Smooth muscle cell (in vitro differentiated cells): Measurements from ENCODE around the gene CUX1. TPM values are rescaled to one million over a fixed set of nuclear protein-coding genes. Genes with fewer than 3 reads are reported as not detected.

ENCODE experiments used
- DNase-seq: peaks from one replicate; lab custom pipeline; 2025; ENCODE audit not compliant: unreplicated experiment; lab: John Stamatoyannopoulos, UW
- H2AFZ ChIP-seq: fragments of 200-600 bp; sonication (generic); 2 replicates; pipeline ENCODE4 v1.6.0; 2016; ENCODE audit warnings: antibody characterized with exemption, low read depth, mild to moderate bottlenecking
- H3F3A ChIP-seq: fragments of 200-600 bp; sonication (generic); 2 replicates; pipeline ENCODE4 v1.6.0; 2017; ENCODE audit warnings: antibody characterized with exemption, low read depth
- H3K27ac ChIP-seq: fragments of 200-600 bp; sonication (generic); 2 replicates; pipeline ENCODE4 v1.5.1; 2016; ENCODE audit warnings: low read depth, mild to moderate bottlenecking
- H3K27me3 ChIP-seq: fragments of 200-600 bp; sonication (generic); 2 replicates; pipeline ENCODE4 v1.6.1; 2016; ENCODE audit warnings: low read depth, mild to moderate bottlenecking
- H3K36me3 ChIP-seq: fragments of 200-600 bp; sonication (generic); 2 replicates; pipeline ENCODE4 v1.5.1; 2016; ENCODE audit warnings: low read depth
- H3K4me1 ChIP-seq: fragments of 200-600 bp; sonication (generic); 2 replicates; pipeline ENCODE4 v1.5.1; 2016; ENCODE audit warnings: low read depth
- H3K4me2 ChIP-seq: fragments of 200-600 bp; sonication (generic); 2 replicates; pipeline ENCODE4 v1.6.0; 2016; ENCODE audit warnings: mild to moderate bottlenecking
- H3K4me3 ChIP-seq: fragments of 200-600 bp; sonication (generic); 2 replicates; pipeline ENCODE4 v1.5.1; 2016; ENCODE audit warnings: mild to moderate bottlenecking
- H3K79me2 ChIP-seq: fragments of 200-600 bp; sonication (generic); 2 replicates; pipeline ENCODE4 v1.6.0; 2016; ENCODE audit warnings: low read depth, mild to moderate bottlenecking
- H3K9ac ChIP-seq: fragments of 200-600 bp; sonication (generic); 2 replicates; pipeline ENCODE4 v1.6.0; 2016; ENCODE audit warnings: low read depth
- H3K9me3 ChIP-seq: fragments of 200-600 bp; sonication (generic); replicated peaks from 2 replicates; pipeline ENCODE4 v1.5.1; 2016; ENCODE audit warnings: low read depth
- H4K20me1 ChIP-seq: fragments of 200-600 bp; sonication (generic); 2 replicates; pipeline ENCODE4 v1.6.0; 2016; ENCODE audit warnings: low read depth
- CTCF ChIP-seq: fragments of 200-600 bp; sonication (generic); IDR thresholded peaks from 2 replicates; pipeline ENCODE4 v1.5.1; 2017; ENCODE audit warnings: borderline replicate concordance, mild to moderate bottlenecking, antibody characterized with exemption; ENCODE audit not compliant: insufficient read depth, poor library complexity, severe bottlenecking
- WGBS: methylation state at CpG from one replicate; pipeline ENCODE4 v1.1.7; 2016; ENCODE audit warnings: low lambda C conversion rate; 5-methylcytosine and 5-hydroxymethylcytosine counted together
- polyA plus RNA-seq: library from polyadenylated mRNA; unstranded; fragments of >200 nt; fragmentation: Nextera tagmentation; extraction: Ambion mirVana; gene quantifications from 2 replicates; pipeline ENCODE4 v1.2.1, GENCODE V29; 2016
- total RNA-seq: library from RNA; depleted of rRNA; stranded (reverse); fragments of >200 nt; gene quantifications from 2 replicates; pipeline ENCODE4 v1.2.3, GENCODE V29; 2014

The CUX1 gene
- total and polyA plus RNA-seq, 2 experiments from 2014 or later, result 56.3 to 78.4 TPM

- WGBS, result 72% methylated on average over 3 of the region's 3 CpGs
- Histone ChIP-seq H4K20me1 (no peaks in the 10 kb centered on the region), H3K27me3 (no peaks in the 10 kb centered on the region), H3K4me1 (peaks cover 4% of the 10 kb centered on the region), H3K9me3 (no peaks in the 10 kb centered on the region), H3K9ac (no peak overlapping the region), H3K79me2 (no peaks in the 10 kb centered on the region), H3K27ac (no peak overlapping the region), H3K36me3 (no peaks in the 10 kb centered on the region), H2AFZ (no peak overlapping the region), H3K4me2 (no peak overlapping the region), H3F3A (peaks cover 4% of the 10 kb centered on the region), H3K4me3 (no peak overlapping the region)
- no peak for DNase-seq
- no peak for TF ChIP-seq CTCF
Observed at GRCh38 chr7:101780281-101780680, 37.1 kb upstream of the CUX1 start.

- Histone ChIP-seq H3K9ac (no peak overlapping the region), H3K79me2 (no peaks in the 10 kb centered on the region), H3F3A (peaks cover 4% of the 10 kb centered on the region), H3K4me3 (no peak overlapping the region), H3K9me3 (no peaks in the 10 kb centered on the region), H3K27me3 (no peaks in the 10 kb centered on the region), H3K27ac (no peak overlapping the region), H3K4me1 (peaks cover 4% of the 10 kb centered on the region), H2AFZ (no peak overlapping the region), H3K4me2 (no peak overlapping the region), H3K36me3 (no peaks in the 10 kb centered on the region), H4K20me1 (no peaks in the 10 kb centered on the region)
- TF ChIP-seq CTCF, result no peak
- no peak for DNase-seq
- WGBS, result 91% methylated on average over 8 of the region's 8 CpGs
Observed at GRCh38 chr7:101781439-101781838, 36.0 kb upstream of the CUX1 start.

GRCh38 chr7:101782476-101782875 lies 35.0 kb upstream of the CUX1 start:
- no peaks in the 10 kb centered on the region for H3K36me3 ChIP-seq
- H3K4me1 ChIP-seq, result peaks cover 4% of the 10 kb centered on the region
- no peaks in the 10 kb centered on the region for H4K20me1 ChIP-seq
- DNase-seq, result no peak
- no peak overlapping the region for H3K9ac ChIP-seq
- no peak for TF ChIP-seq CTCF
- H3F3A ChIP-seq, result peaks cover 4% of the 10 kb centered on the region
- H2AFZ ChIP-seq, result no peak overlapping the region
- no peaks in the 10 kb centered on the region for H3K9me3 ChIP-seq
- no peak overlapping the region for H3K4me3 ChIP-seq
- H3K4me2 ChIP-seq, result no peak overlapping the region
- H3K79me2 ChIP-seq, result no peaks in the 10 kb centered on the region
- H3K27me3 ChIP-seq, result no peaks in the 10 kb centered on the region
- H3K27ac ChIP-seq, result no peak overlapping the region
- 74% methylated on average over 3 of the region's 3 CpGs for WGBS

- no peak overlapping the region for H3K4me2 ChIP-seq
- no peaks in the 10 kb centered on the region for H3K79me2 ChIP-seq
- H3K4me1 ChIP-seq, result peaks cover 4% of the 10 kb centered on the region
- no peak overlapping the region for H3K27ac ChIP-seq
- no peaks in the 10 kb centered on the region for H3K36me3 ChIP-seq
- H3K9me3 ChIP-seq, result no peaks in the 10 kb centered on the region
- H3K27me3 ChIP-seq, result no peaks in the 10 kb centered on the region
- H3K9ac ChIP-seq, result no peak overlapping the region
- TF ChIP-seq CTCF, result no peak
- no peak overlapping the region for H2AFZ ChIP-seq
- H4K20me1 ChIP-seq, result no peaks in the 10 kb centered on the region
- WGBS, result 90% methylated on average over 3 of the region's 3 CpGs
- H3K4me3 ChIP-seq, result no peak overlapping the region
- peaks cover 4% of the 10 kb centered on the region for H3F3A ChIP-seq
- no peak for DNase-seq
Observed at GRCh38 chr7:101782896-101783295, 34.5 kb upstream of the CUX1 start.
